Measurements from ENCODE around the gene ASPHD1.
A peak's percentile ranks its signal among the peaks of the same experiment; 100 is the strongest.
"Not testable (repeated sequence)": the region's sequence is repeated elsewhere in the genome, so short reads cannot be mapped to it uniquely, and the experiment has no call there.

The ASPHD1 gene

DNA sequence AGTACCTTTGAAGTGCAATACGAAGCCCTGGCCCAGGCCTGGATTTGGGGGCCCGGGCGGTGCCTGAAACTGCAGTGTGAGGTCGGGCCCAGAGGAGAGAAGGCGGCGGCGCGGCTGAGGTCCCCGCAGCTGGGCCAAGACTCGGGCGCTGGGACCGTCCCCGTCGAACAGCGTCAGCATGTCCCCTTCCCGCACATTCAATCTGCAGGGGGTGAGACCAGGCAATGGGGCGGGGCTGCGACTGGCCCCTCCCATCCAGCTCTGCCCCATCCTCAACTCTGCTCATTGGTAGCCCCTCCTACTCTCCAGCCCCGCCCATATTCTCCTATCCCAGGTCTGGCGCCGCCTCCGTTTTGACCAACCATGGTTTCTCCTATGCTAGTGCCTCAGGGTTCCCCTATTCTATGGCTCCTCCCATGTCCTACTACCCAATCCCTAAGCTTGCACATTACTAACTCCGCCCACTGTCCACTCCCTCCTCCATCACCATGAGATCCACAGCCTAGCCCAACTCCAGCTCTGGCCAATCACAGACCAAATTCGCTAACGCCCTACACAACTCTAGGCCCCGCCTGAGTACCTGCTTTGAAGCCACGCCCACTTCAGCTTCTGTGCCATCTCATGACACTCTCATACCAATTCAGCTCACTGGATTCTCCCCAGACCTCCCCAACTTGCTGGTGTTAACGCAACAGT lies 22.9 kb upstream of the ASPHD1 start:
- no peak for DNase-seq (ENCODE audit: low read depth in 2 of 2)

DNA sequence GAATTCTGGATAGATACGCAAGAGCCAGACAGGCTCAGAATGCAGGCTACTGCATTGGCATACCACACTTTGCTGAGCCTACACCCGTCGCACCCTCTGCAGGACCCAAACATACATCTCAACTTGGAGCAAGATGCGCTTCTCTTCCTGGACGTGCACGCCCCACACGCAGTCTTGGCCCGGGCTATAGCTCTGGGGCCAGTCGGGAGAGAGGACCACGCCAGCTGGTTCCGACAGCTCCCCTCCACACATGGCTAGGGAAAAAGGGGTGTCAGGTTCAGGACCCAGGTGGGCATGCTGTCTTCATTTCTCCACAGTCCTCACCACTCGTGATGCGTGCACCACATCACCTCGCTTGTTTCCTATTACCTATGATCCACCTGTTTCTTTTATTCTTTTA lies 22.1 kb upstream of the ASPHD1 start:
- DNase-seq (ENCODE audit: low read depth in 2 of 2) = no peak

DNA sequence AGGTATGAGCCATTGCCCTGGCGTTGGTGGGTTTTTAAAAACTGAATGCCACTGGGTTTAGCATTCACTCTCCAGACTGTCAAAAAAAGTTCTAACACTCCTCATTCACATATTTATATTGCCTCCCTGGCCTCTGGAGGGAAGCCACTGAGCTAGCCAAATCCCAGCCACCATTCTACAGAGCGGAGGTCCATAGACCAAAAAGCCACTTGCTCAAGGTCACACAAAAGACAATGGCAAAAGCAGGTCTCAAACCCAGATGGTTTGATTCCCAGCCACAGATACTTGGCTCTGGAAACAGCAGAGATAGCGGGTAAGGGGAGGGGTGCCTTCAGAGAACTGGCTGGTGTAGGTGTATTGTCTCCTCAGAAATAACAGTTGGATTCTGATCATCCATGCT lies 19.2 kb upstream of the ASPHD1 start:
- DNase-seq (ENCODE audit: low read depth in 2 of 2) = no peak

- no peak for DNase-seq (ENCODE audit: low read depth in 2 of 2)
Observed at GRCh38 chr16:29883987-29884386, 16.3 kb upstream of the ASPHD1 start.

- not testable (repeated sequence) for DNase-seq (ENCODE audit: low read depth in 2 of 2)
Observed at GRCh38 chr16:29889372-29889771, 10.9 kb upstream of the ASPHD1 start.

DNA sequence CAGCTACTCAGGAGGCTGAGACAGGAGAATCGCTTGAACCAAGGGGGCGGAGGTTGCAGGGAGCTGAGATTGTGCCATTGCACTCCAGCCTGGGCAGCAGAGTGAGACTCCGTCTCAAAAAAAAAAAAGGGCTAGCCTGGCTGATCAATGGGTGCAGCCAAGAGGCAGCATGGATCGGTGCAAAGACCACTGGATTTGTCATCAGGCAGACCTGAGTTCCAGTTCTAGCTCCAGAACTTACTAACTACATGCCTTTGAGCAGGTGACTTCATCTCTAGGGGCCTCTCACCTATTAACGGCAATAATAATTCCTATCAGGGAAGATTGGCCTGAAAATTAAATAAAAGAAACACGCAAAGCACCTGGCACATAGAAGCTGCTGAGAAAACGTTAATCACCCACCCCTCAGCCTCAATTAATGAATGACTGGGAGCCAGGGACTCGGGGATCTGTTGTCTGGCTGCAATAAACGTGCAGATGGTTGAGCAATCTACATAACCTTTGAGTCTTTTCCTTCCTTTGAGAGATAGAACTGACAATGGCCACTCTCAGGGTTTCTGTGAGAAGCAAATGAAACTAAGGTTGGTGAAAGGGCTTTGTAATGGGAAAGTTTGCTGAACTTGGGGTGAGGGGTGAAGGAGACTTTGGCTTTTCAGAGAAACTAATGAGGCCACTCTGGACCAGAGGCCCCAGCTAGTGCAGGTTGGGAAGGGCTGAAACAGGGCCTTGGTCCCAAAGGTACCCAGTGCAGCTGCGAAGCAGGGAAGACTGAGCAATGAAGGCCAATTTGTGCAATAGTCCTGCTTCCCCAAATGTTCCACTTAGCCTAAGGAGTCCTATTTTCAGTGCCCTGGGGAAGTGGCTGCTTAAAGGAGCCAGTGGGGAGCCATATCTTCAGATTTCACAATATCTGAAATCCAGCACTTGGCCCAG lies 8.5 kb upstream of the ASPHD1 start:
- DNase-seq (ENCODE audit: low read depth in 2 of 2) = no peak

GRCh38 chr16:29892458-29892813 lies 7.9 kb upstream of the ASPHD1 start:
- no peak for DNase-seq (ENCODE audit: low read depth in 2 of 2)

GRCh38 chr16:29893553-29893952 lies 6.7 kb upstream of the ASPHD1 start:
- no peak for DNase-seq (ENCODE audit: low read depth in 2 of 2)

DNA sequence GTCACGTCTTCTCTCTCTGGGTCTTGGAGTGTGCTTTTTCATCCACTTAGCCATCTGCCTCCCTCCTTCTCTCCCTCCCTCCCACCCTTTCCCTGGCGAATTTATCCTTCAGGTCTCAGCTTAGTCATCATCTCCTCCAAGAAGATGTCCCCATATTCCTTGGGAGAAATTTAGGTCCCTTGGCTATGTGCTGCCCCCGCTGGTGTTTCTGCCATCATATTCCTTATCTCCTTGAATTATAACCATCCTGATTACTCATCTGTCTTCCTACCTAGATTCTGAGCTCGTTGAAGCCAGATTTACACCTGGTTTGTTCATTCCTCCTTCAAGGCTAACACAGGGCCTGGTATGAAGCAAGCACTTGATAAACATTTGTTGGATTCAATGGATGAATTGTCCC lies 5.9 kb upstream of the ASPHD1 start:
- DNase-seq (ENCODE audit: low read depth in 2 of 2) = no peak

DNA sequence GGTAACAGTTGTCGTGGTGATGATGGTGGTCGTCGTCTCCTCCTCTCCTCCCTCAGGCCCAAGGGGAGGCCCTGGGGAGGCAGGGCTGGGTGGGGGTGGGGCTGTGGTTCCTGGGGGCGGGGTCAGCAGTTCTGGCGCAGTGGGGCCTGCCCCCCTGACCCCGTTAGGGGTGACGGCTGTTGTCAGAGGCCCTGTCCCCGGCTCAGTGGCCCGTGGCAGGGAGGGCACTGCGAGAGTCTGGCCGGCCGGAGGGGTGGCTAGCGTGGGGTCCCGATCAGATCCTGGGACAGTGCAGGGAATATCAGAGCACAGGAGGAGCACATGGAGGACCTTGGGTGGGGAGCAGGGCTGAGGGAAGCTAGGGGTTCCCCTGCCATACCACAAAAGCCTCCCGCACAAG lies 3.4 kb upstream of the ASPHD1 start:
- no peak for DNase-seq (ENCODE audit: low read depth in 2 of 2)

- DNase-seq (ENCODE audit: low read depth in 2 of 2) = no peak
Observed at GRCh38 chr16:29897333-29897732, 3.0 kb upstream of the ASPHD1 start.

- no peak for DNase-seq (ENCODE audit: low read depth in 2 of 2)
Observed at GRCh38 chr16:29898135-29898803, 2.0 kb upstream of the ASPHD1 start.

DNA sequence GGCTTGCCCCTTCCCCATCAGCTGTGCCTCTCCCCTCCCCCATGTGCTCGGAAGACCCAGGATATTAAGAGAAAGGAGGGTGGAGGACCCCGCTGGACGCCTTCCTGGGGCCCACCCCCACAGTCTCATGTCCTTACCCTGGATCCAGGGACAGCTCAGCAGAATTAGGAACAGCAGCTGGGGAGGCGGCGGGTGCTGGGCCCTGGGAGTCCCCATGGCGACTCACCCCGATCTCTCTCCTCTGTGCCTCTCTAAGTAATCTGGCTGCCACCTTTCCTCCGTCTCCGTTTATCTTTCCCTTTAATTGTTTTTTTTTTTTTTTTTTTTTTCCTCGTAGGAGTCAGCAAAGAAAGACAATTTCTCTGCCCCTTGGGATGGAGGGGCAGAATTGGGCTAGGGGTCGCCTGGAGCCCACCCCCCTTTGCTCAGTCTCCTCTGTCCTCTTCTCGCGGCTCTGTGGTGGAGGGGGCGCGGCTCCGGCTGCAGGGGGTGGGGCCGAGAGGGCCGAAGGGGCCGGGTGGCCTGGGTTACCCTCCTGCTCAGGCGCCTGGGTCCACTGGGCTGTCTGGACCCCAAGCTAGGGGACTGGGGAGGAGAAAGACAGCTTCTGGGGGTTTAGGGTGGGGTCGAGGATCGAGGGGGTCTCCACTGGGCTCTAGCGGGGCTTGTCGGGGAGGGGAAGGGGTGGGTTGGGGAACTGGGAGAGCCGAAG lies 1.3 kb upstream of the ASPHD1 start:
- DNase-seq (ENCODE audit: low read depth in 2 of 2) = no peak

GRCh38 chr16:29899516-29900101 lies 679 bp upstream of the ASPHD1 start, which contains the start of gene SEZ6L2:
Gene SEZ6L2, minus strand, starts transcription at chr16:29899550. Its CDS starts 531 bp downstream, at chr16:29899019.
- DNase-seq (ENCODE audit: low read depth in 2 of 2) = peak; percentile 52

GRCh38 chr16:29900888-29901606 lies 759 bp downstream of the ASPHD1 start:
- no peak for DNase-seq (ENCODE audit: low read depth in 2 of 2)

DNA sequence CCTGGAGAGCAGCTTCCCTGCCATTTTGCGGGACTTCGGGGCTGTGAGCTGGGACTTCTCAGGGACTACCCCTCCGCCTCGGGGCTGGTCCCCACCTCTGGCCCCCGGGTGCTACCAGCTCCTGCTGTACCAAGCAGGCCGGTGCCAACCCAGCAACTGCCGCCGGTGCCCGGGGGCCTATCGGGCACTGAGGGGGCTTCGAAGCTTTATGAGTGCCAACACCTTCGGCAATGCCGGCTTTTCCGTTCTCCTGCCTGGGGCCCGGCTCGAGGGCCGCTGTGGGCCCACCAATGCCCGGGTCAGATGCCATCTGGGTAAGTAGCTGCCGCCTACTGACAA lies 1.3 kb downstream of the ASPHD1 start:
- DNase-seq (ENCODE audit: low read depth in 2 of 2) = no peak

DNA sequence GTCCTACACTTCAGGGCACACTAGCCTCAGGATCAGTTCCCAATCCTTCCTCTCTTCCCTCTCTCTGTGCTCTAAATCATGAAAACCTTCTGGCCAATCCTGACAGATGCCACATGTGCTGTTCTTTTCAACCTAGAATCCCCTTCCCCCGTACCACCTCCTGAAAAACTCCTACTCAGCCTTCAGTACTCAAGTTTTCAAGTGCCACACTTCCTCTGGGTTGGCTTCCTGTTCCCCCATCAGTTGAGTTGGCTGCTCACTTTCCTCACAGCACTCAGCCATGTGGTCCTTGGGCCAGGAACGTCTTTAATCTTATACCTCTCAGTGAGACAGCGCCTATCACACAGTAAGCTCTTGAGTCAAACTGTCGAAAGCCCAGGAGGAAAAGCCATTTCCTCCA lies 3.3 kb downstream of the ASPHD1 start:
- no peak for DNase-seq (ENCODE audit: low read depth in 2 of 2)

GRCh38 chr16:29904947-29905346 lies 4.7 kb downstream of the ASPHD1 start:
- DNase-seq (ENCODE audit: low read depth in 2 of 2) = no peak

GRCh38 chr16:29905668-29906067 lies 5.4 kb downstream of the ASPHD1 start:
- no peak for DNase-seq (ENCODE audit: low read depth in 2 of 2)

DNA sequence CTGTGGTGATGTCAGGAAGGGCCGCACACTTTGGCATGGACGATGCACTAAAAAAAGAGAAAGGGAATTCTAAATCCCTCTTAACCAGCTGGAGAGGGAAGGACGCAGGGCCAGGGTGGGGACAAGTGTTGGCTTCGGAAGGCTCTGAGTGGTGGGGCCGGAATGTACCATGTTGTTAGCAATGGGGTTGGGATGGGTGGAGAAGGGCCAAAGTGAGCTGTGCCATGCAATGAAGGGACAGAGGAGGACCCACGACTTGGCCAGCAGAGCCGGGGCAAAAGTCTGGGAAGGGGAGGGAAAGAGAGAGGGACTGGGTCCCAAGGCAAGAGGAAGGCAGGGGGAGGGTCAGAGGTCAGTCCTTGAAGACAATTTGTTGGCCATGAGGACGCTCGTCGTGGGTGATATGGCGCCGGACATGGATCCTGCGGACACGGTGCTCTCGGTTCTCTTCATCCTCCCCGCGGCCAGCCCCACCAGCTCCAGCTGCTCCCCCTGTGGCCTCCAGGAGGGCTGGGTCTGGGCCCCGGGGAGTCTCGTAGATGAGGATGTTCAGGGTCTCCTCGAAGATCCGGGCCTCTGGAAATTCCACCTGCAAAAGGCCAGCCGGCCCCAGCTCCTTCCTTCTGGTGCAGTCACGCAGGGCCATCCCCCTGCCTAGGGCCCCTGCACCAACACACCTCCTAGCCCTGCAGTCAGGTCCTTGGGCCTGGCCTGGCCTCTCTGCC lies 6.4 kb downstream of the ASPHD1 start:
- no peak for DNase-seq (ENCODE audit: low read depth in 2 of 2)
